SK-N-SH (cell line): Measurements from ENCODE around the gene ADGRD2.

ENCODE experiments used
- CTCF ChIP-seq: fragments of 200-600 bp; sonication (generic); IDR thresholded peaks from 2 replicates; pipeline ENCODE4 v1.6.1; 2017; ENCODE audit warnings: antibody characterized with exemption, mild to moderate bottlenecking, moderate library complexity
- ELF1 ChIP-seq: IDR thresholded peaks from 2 replicates; pipeline ENCODE4 v1.4.0; 2012
- EP300 ChIP-seq, 2 experiments: IDR thresholded peaks; 2 replicates each; pipeline versions ENCODE4 v1.4.0 to v1.6.1; 2012; ENCODE audit warnings: borderline replicate concordance in 1 of 2, low read depth in 1 of 2, low read length in 1 of 2
- EZH2phosphoT487 ChIP-seq: fragments of 200-600 bp; sonication (generic); IDR thresholded peaks from 2 replicates; pipeline ENCODE4 v1.6.1; 2017; ENCODE audit warnings: low read depth, mixed run types, mild to moderate bottlenecking, antibody characterized with exemption, moderate library complexity, borderline replicate concordance
- FOSL2 ChIP-seq: IDR thresholded peaks from 2 replicates; pipeline ENCODE4 v1.4.0; 2012; ENCODE audit warnings: low read depth, mild to moderate bottlenecking, moderate library complexity, borderline replicate concordance
- GABPA ChIP-seq: IDR thresholded peaks from 2 replicates; pipeline ENCODE4 v1.4.0; 2012; ENCODE audit warnings: low read depth, mild to moderate bottlenecking
- NRF1 ChIP-seq: IDR thresholded peaks from 2 replicates; pipeline ENCODE4 v1.6.1; 2012; ENCODE audit warnings: low read depth, mild to moderate bottlenecking, low read length
- POLR2AphosphoS5 ChIP-seq: IDR thresholded peaks from 2 replicates; pipeline ENCODE4 v1.6.1; 2012; ENCODE audit warnings: low read depth, low read length
- RFX5 ChIP-seq: IDR thresholded peaks from 2 replicates; pipeline ENCODE4 v1.6.1; 2012; ENCODE audit warnings: mild to moderate bottlenecking, improper control_type of control experiment, low read length
- RXRA ChIP-seq: IDR thresholded peaks from 2 replicates; pipeline ENCODE4 v1.4.0; 2012; ENCODE audit warnings: low read depth, mild to moderate bottlenecking, borderline replicate concordance
- USF1 ChIP-seq: IDR thresholded peaks from 2 replicates; pipeline ENCODE4 v1.4.0; 2012; ENCODE audit warnings: low read depth, borderline replicate concordance

DNA sequence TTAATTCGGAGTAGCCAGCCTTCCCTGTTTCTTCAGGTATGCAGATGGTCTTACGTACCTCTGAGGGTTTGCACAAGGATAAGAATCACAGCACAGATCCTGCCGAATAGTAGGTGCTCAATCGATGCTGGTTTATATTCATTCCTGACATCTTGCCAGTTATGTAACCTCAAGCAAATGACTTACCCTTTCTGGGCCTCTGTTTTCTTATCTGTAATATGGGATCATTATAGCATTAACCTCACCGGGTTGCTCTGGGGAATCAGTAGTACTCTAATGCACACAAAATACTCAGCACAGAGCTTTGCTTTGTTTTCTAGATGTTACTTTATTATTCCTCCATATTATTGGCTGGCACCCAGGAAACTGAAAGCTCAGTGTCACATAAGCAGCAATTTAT lies 64.6 kb downstream of the ADGRD2 start:
- TF ChIP-seq CTCF (no peak), EZH2phosphoT487 (no peak), GABPA (no peak), RXRA (no peak), RFX5 (no peak), FOSL2 (no peak), POLR2AphosphoS5 (no peak), USF1 (no peak), EP300 (IDR thresholded peaks at IDR 0.05; ENCODE audit: borderline replicate concordance in 1 of 2, low read depth in 1 of 2, low read length in 1 of 2) (no peak), NRF1 (no peak), ELF1 (no peak)
